Posterior vena cava (tissue), 2 donors: Measurements from ENCODE around the gene SEC24D. TPM values are rescaled to one million over a fixed set of nuclear protein-coding genes. Genes with fewer than 3 reads are reported as not detected.

Experiments
- DNase-seq: peaks from one replicate; pipeline ENCODE4 v3.0.0-alpha.2; 2020; ENCODE audit warnings: low spot score
- intact Hi-C, 2 donors: fragments of 100-400 bp; cut with DNase I; formaldehyde crosslinking; loops; one replicate each; pipeline versions ENCODE4 v1.14.1 to v1.14.2; 2022 to 2023
- total RNA-seq, 2 donors: library from RNA; stranded (reverse); fragmentation: NEBNext Ultra II Directional; extraction: Animal tissue kit (Norgen Biotek cat#: 25700); gene quantifications; one replicate each; pipeline ENCODE4 v1.2.1, GENCODE V29; 2021
- donor health status: DM: yes; HTN: yes; CAD: no.
- donor health status: DM: yes; HTN: yes; CAD: no.

SEC24D gene
- total RNA-seq, 2 donors from 2014 or later = 103 to 117 TPM

DNA sequence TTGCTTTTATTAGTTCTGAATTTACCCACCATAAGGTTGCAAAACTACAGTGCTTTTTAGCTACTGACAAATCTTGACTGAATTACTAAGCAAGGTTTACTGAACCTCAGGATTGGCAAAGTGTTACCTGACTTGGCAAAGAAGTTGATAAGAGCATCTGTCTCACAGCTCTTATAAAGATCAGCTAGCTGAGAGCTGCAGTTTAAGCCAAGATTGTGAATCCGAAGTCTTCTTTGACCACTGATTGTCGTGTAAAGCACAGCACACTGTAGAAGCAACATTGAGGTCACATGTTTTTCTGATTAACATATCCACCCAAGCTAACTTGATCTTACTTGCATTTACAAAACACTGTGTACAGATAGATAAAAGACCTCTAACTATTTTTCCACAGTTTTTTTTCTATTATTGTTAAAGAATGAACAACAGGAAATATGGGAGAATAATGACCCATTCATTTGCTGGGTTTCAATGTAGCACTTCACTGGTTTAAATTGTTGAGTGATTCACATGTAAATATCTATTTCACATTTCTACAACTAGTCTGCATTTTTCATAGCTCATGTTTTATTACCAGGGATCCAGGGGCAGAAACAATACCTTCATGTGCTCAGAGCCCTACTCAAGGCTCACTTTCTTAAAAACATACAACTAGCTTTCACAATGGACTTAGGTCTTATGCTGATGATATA, 96.8 kb downstream of the SEC24D start:
- intact Hi-C loops = no loop called here

GRCh38 chr4:118738090-118738489, 97.8 kb downstream of the SEC24D start:
- intact Hi-C loops = no loop called here
- DNase-seq = no peak

More for the DNA sequence above, 96.8 kb downstream of the SEC24D start:
- no peak for DNase-seq

- DNase-seq = no peak
- intact Hi-C loops = no loop called here
These were observed 99.0 kb downstream of the SEC24D start for GRCh38 chr4:118736900-118737299.

DNA sequence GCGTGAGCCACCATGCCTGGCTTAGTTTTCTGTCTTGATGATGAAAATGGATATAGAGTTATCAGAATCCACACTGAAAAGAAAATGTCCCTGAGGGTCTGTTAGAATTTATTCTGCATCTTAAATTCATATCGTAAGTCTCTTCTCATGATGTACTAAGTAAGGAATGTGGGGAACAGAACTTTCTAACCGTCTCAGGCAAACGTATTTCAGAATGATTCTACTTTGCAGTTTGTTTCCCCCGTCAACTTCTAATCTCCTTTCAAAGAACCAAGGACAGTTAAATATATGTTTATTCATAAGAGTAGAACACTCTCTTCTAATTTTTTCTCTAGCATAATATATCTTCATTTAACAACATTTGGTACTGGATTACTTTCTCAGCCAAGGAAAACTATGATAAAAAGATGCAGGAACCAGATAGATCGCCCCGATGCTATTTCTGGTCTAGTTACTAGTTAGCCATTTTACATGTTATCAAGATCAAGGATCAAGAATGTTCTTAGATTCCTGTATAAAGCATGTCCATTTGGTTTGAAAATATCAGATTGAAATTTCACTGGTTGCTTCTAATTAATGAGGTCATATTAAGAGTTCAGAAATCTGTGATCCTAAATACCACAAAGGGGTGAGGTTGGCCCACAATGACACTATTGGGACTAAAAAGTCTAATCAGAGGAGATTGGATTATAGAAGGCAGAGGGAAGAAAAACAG, 101.3 kb downstream of the SEC24D start:
- no peak for DNase-seq
- intact Hi-C loops = no loop called here

DNA sequence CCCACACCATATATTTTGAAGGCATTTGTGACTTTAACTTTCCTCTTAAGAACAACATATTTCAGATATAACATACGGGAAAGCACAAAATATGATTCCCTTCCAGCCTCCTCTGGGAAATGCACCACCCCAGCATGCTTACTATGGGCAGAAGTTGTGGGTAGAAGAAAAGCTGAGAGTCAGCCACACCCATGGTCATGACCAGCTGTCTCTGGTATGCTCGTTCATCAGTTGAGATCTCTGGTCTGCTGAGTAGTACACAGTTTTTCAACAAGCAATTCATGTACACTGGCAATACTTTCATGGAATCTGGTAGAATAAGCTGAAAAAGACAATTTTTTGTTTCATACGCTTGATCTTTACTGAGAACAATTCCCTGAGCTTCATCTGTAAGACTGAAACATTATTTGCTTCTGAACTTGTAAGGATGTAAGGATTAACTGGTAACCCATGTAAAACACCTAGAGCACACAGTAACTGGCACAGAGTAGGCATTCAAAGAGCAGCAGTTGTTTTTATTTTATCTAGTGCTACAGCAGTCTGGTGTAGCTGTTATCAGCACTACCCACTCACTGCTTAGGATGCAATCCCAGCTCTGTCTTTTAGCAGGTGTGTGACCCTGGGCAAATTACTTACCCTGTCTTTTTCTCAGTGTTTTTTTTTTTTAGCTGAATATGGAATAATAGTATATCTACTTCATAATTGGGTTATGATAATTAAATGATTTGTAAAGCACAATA, 103.2 kb downstream of the SEC24D start:
- DNase-seq = no peak
- intact Hi-C loops = no loop called here

DNA sequence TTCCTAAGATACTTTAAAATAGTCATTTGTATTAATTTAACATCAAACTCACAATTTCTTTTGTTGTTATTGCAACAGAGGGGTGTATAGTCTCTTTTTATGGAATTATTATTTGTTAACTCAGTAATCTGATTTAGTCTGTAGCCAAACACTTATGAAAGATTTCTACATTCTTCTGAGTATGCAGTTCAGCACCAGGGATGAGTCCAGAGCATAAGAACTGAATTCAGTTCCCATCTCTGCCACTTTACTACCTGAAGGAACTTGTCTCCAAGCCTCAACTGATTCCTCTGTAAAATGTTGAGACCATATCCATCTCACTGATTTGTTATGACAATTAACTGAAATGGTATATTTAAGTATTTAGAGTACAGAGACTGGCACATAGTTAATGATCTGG, 105.2 kb downstream of the SEC24D start:
- no peak for DNase-seq
- intact Hi-C loops = no loop called here

DNA sequence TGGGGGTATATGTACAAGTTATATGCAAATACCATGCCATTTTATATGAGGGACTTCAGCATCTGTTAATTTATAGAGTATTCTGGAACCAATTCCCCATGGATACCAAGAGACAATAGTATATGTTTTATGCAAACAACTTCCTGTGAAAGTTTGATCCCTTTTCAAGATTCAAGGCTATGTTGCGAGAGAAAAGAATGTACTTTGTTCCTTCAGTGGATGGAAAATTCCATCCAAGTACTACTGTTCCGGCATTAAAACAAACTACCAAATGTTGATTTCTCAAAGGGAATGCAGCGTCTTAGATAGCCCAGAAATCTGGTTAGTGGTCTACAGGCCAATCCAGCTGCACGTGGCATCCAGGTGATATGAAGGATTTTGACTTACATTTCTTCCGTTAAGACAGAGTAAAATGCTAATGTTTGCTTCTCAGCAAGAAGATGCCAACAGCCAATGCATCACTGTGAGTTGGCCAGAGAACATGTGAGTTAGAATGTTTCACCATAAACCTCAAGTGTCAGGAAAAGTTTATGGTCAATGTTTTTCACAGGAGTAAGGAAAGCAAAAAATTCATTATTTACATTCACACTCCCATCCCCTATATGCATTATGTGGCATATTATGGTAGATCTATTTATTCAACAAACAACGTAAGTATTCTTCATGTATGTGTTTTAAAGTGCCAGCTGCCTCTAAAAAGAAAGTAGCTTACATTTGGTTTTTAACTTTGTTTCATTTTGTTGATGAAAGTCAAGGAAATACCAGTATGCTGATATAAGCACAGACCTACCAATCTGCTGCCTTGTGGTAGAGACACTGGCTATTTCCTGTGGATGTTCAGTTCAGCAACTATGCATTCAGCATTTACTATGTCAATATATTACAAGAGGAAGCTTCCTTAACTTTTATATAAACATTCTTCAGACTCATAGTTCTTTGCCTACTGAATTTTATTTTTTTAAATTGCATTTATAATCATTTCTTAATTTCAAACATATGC, 106.3 kb downstream of the SEC24D start:
- intact Hi-C loops = no loop called here
- no peak for DNase-seq

DNA sequence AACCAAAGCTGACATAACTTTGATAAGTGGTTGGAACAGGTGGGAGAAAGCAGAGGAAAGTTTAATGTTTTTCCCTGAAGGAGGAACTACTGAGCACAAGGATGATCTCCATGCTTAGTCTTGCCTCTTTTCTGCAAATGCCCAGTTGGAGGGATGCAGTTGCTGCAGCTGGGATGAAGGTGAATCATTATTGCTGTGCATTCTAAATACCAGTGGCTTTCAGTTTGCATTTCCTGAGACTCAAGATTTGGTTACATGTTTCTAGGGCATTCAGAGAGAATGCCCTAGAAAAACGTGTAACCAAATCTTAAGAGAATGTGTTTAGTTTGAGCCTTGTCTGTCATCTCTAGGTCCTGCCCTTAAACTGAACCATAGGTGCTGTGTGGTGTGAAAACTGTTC, 108.6 kb downstream of the SEC24D start:
- intact Hi-C loops = no loop called here

DNA sequence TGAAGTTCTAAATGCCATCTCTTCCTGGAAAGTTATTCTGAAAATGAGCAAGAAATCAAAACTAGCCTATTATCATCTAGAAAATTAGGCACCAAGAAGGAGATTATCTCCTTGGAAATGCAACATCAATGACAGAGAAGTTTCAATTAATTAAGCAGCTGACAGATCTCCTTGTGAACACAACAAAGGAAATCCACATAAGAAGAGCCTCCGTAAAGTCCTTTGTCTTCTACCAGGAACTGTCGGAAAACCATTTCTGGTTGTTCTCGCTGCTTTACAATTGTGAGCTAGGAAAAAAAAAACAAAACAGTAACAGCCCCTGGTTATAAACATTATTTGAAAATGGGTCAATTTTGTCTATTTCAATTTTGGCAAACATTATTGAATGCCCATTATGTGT, 112.6 kb downstream of the SEC24D start:
- no peak for DNase-seq
- intact Hi-C loops = no loop called here

More for the DNA sequence above, 108.6 kb downstream of the SEC24D start:
- no peak for DNase-seq

GRCh38 chr4:118721752-118722151, 114.2 kb downstream of the SEC24D start:
- intact Hi-C loops = no loop called here
- no peak for DNase-seq

GRCh38 chr4:118718511-118719170, 117.3 kb downstream of the SEC24D start:
- DNase-seq = no peak
- intact Hi-C loops = no loop called here

- DNase-seq = no peak
- intact Hi-C loops = no loop called here
These were observed 119.6 kb downstream of the SEC24D start for GRCh38 chr4:118716304-118716703.

GRCh38 chr4:118714682-118715081, 121.2 kb downstream of the SEC24D start:
- intact Hi-C loops = no loop called here
- DNase-seq = no peak

DNA sequence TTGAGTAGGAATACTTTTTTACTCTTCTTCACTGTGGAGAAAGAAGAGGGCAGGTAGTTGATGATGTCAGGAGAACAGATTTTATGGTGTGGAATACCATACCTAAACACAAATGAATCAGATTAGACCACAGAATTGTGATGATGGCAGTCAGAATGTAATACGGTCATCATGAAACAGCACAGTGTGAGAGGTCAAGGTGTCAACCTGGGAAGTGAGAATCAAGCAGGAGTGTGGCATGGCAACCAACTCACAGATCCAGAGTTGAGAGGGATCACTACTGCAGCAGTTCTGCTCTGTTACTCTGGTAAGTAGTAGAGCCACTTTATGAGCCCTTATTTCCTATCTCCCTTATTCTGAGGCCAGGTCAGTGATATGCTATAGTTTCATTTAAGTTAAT, 123.1 kb downstream of the SEC24D start:
- no peak for DNase-seq
- intact Hi-C loops = no loop called here

- DNase-seq = no peak
- intact Hi-C loops = no loop called here
These were observed 124.9 kb downstream of the SEC24D start for GRCh38 chr4:118711052-118711451.

GRCh38 chr4:118703118-118703517, 132.8 kb downstream of the SEC24D start:
- DNase-seq = no peak
- intact Hi-C loops = no loop called here

DNA sequence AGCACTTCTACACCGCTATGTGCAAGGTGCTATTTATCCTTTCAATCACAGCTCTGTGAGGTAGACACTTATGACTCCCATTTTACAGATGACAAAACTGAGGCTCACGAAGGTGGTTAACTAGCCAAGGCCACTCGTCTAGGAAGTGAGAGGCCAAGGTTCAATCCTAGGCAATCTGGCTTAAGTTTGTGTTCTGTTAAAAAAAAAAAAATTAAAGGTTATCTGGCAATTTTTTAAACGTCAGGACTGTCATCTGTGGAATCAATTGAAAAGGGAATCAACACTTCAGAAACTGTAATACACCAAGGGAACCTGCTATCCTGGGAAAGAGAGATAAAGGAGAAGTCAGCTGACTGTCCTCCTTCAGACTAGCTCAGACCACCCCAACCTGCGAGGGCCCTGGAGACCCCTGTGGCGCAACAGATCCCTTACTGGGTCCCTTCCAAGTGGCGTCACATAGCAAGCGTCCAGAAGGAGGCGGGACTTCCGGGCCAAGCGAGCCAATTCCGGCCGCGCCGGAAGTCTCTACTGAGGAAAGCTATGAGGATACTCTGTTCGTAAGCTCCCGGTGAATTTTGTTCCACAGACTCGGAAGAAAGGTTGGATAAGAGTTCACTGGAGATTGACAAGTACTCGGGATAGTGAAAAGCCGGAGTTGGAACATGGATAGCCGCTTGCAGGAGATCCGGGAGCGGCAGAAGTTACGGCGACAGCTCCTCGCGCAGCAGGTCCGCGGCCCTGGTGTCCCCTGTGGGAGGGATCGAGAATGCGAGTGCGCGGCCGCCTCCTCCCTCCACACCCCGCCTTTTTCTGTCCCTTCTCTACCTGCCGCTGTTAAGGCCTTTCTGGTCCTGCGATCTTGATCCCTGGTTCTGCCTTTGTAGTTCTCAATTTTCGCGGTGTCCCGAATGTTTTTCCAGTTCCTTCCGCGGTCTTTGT, 150.8 kb downstream of the SEC24D start, which contains the start of gene METTL14:
TSS of gene METTL14 (plus strand) at position 520 of the 939 bp plus-strand sequence. CDS start at position 663, 143 bp downstream.
- intact Hi-C loops = no loop called here
- peak; percentile 98 for DNase-seq
